Posterior vena cava (tissue), 2 donors: ENCODE results near the gene LRRC23. TPM values are rescaled to one million over a fixed set of nuclear protein-coding genes. Genes with fewer than 3 reads are reported as not detected.
"Not testable (repeated sequence)": the region's sequence is repeated elsewhere in the genome, so short reads cannot be mapped to it uniquely, and the experiment has no call there.

Experiments
- DNase-seq: peaks from one replicate; pipeline ENCODE4 v3.0.0-alpha.2; 2020; ENCODE audit warnings: low spot score
- intact Hi-C, 2 donors: fragments of 100-400 bp; cut with DNase I; formaldehyde crosslinking; loops; one replicate each; pipeline versions ENCODE4 v1.14.1 to v1.14.2; 2022 to 2023
- total RNA-seq, 2 donors: library from RNA; stranded (reverse); fragmentation: NEBNext Ultra II Directional; extraction: Animal tissue kit (Norgen Biotek cat#: 25700); gene quantifications; one replicate each; pipeline ENCODE4 v1.2.1, GENCODE V29; 2021
- donor health status: DM: yes; HTN: yes; CAD: no.
- donor health status: DM: yes; HTN: yes; CAD: no.

LRRC23 gene
- total RNA-seq, 2 donors from 2014 or later = 5.3 to 6.7 TPM

- peak; percentile 18 for DNase-seq
Measured at GRCh38 chr12:6892683-6893082, 11.9 kb upstream of the LRRC23 start.

DNA sequence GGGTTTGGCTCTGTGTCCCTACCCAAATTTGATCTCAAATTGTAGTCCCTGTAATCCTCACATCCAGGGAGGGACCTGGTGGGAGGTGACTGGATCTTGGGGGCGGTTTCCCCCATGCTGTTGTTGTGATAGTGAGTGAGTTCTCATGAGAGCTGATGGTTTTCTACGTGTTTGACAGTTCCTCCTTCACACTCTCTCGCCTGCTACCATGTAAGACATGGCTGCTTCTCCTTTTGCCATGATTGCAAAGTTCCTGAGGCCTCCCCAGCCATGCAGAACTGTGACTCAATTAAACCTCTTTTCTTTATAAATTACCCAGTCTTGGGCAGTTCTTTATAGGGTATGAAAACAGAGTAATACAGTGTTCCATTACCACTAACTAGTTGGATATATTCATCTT is 10.3 kb upstream of the LRRC23 start:
- DNase-seq = peak; percentile 41
- intact Hi-C loops = no loop called here

More at GRCh38 chr12:6892683-6893082, 11.9 kb upstream of the LRRC23 start:
- intact Hi-C loops = not testable (repeated sequence)

DNA sequence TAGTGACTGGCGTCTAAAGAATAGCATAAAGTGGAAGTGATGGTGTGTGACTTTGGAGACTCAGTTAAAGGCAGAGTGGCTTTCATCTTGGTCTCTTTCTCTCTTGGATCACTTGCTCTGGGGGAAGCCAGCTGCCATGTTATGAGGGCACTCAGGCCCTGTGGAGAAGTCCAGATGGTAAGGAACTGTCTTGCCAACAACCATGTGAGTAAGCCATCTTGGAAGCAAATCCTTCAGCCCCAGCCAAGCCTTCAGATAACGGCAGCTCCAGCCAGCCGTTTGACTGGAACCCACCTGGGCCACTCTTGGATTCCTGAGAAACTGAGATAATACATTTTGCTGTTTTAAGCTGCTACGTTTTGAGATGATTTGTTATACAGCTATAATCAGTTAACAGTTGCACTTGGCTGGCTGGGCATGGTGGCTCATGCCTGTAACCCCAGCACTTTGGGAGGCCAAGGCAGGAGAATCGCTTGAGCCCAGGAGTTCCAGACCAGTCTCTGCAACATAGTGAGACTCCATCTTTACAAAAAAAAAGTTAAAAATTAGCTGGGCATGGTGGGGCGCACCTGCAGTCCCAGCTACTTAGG is 7.7 kb upstream of the LRRC23 start:
- intact Hi-C loops = no loop called here
- DNase-seq = peak; percentile 57

GRCh38 chr12:6899427-6899826 is 5.2 kb upstream of the LRRC23 start:
- no peak for DNase-seq
- intact Hi-C loops = no loop called here

DNA sequence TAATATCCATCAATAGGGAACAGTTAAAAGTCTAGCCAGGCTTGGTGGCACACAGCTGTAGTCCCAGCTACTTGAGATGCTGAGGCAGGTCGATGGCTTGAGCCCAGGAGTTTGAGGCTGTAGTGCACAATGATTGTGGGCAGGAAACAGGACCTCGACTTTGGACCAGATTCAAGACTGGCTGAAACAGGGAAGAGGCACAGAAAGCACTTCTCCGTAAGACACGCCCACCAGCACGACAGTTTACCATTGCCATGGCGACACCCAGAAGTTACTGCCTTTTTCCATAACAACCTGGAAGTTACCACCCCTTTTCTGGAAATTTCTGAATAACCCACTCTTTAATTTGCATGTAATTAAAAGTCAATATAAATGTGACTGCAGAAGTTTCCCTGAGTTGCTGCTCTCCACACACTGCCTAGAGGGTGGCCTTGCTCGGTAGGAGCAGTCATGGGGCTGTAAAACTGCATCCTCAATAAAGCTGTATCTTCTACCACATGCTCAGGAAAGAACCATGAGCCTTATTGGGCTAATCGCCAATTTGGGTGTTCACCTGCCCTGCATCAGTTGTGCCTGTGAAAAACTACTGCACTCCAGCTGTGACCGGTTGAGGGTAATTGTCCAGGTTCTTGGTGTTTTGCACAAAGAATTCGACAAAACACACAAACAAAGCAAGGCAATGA is 4.6 kb upstream of the LRRC23 start:
- DNase-seq = peak; percentile 86
- intact Hi-C loops = no loop called here

GRCh38 chr12:6902448-6902847 is 2.2 kb upstream of the LRRC23 start:
- no peak for DNase-seq
- intact Hi-C loops = no loop called here

DNA sequence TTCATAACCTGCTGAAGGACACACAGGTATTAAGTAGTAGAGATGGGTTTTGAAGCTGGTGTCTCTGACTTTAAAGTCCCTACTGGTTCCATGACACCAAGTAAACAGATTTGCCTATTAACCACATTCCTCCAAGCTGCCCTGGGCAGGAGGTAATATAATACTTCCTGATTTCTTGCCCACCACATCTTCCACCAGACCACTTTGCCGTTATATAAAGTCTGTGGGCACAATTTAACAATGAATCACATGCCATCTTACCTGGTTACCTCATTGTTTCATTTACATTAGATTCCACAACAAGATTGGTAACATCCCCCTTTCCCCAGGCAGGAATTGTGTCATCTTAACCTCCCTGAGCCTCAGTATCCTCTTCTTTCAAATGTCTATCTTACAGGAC is 900 bp upstream of the LRRC23 start:
- intact Hi-C loops = no loop called here
- no peak for DNase-seq

DNA sequence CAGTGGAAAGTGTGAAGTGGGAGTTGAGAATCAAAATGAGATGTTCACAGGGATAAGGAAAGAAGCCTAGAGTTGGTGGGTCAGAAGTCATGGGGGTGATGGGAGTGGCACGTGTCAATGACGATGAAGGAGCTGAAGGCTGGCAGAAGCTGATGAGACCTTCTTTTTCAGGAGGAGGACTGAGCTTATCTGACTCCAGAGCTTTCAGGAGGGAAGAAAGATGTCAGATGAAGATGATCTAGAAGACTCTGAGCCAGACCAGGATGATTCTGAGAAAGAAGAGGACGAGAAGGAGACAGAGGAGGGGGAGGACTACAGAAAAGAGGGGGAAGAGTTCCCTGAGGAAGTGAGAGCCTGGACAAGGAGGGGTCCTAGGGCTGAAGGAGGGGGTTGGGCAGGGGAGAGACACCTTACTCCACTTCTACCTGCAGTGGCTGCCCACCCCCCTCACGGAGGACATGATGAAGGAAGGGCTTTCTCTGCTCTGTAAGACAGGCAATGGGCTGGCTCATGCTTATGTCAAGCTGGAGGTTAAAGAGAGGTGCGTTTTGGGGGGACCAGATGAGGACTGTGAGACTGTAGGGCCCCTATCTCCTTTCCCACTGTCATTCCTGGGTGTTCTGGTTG is 905 bp downstream of the LRRC23 start:
- no peak for DNase-seq

GRCh38 chr12:6908141-6908540 is 3.5 kb downstream of the LRRC23 start:
- intact Hi-C loops = not testable (repeated sequence)
- DNase-seq = peak; percentile 69

More for the DNA sequence above, 905 bp downstream of the LRRC23 start:
- intact Hi-C loops = no loop called here

- DNase-seq = peak; percentile 30
- intact Hi-C loops = no loop called here
Measured at GRCh38 chr12:6909421-6910145, 5.0 kb downstream of the LRRC23 start.

GRCh38 chr12:6912164-6912935 is 7.7 kb downstream of the LRRC23 start:
- DNase-seq = peak; percentile 74
- intact Hi-C loops = no loop called here

GRCh38 chr12:6914246-6914946 is 9.8 kb downstream of the LRRC23 start, which contains the start of gene ENO2:
TSS of gene ENO2 (plus strand) at chr12:6914580. CDS start at chr12:6915833, 1,253 bp downstream.
- intact Hi-C loops = no loop called here

DNA sequence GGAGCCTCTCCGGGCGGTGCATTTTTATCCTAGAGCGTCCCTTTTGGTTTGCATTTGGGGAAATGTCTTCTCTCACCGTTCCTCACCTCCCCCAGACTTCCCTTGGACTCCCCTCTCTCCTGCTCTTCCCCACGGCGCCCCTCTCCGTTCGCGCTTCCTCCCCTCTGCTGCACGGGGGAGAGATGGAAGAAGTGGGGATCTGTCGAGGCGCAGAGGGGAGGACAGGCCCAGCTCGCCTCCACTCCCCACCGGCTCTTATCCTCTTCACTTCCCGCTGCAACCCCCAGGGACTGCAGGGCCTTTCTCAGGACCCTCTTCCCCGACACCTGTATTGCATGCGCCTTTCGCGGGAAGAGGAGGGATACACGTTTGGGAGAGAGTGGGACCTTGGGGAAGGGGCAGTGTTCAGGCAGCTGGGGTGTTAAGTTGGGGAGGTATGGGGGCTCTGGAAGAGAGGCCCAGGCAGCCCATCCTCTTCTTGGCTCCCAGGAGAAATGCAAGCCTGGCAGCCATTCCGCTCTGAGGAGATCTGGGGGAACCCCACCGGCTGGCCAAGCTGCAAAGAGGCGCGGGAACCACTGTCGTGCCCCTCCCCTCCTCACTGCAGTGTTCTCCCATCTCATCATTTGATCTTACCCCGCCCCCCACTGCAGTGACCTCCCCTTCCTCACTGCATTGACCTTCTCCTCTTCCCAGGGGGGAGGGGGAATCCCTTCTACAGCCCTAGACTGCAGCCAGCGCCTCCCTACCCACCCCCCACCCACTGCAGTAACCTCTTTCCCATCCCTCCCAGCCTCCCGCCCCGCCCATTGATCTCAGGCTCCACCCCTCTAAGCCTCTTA is 10.5 kb downstream of the LRRC23 start:
- intact Hi-C loops = no loop called here
- DNase-seq = peak; percentile 78

More at GRCh38 chr12:6914246-6914946, 9.8 kb downstream of the LRRC23 start, which contains the start of gene ENO2:
- DNase-seq = peak; percentile 93

DNA sequence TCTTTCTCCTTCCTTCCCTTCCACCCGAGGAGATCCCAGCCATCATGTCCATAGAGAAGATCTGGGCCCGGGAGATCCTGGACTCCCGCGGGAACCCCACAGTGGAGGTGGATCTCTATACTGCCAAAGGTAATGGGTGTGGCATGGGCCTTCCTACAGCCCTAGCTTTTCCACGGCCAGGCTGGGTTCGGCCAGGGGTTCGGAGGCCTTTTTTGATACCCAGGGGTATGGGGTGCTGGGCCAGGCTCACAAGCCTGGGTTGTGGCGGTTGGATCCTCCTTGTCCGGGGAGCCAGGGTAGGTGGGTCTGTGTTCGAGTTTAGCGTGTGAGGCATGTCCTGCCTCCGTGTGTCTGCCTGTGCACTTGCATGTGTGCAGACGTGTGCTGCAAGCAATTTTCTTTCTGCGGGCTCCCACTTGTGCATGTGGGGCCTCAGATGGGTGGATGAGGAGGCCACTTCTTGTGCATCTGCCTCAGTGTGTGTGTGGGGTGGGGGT is 11.2 kb downstream of the LRRC23 start:
- no peak for DNase-seq
- intact Hi-C loops = no loop called here

GRCh38 chr12:6916426-6917200 is 12.0 kb downstream of the LRRC23 start:
- DNase-seq = peak; percentile 76
- intact Hi-C loops = no loop called here

DNA sequence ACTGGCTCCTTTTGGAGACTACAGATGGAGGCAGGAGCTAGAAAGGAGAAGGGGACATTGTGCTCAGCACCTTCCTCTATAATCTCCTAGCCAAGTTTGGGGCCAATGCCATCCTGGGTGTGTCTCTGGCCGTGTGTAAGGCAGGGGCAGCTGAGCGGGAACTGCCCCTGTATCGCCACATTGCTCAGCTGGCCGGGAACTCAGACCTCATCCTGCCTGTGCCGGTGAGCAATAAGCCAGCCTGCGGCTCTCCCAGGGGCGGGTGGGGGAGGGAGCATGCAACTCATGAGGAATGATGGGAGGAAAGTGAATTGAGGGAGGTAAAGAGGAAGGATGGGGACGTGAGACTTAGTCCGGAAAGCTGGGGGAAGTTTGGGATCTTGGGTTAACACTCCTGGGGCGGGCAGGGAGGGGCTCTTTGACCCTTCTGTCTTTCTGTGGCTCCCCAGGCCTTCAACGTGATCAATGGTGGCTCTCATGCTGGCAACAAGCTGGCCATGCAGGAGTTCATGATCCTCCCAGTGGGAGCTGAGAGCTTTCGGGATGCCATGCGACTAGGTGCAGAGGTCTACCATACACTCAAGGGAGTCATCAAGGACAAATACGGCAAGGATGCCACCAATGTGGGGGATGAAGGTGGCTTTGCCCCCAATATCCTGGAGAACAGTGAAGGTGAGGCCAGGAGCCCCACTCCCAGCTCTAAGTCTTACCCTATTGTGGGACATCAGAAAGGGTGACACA is 13.0 kb downstream of the LRRC23 start:
- DNase-seq = peak; percentile 68
- intact Hi-C loops = no loop called here
